GM23248 (cell line): Measurements from ENCODE around the gene EFCAB6.

ENCODE experiments used
- EZH2 ChIP-seq: fragments of 200-600 bp; sonication (generic); IDR thresholded peaks from 2 replicates; pipeline ENCODE4 v1.6.1; 2018; ENCODE audit warnings: antibody characterized with exemption, mild to moderate bottlenecking; ENCODE audit not compliant: insufficient read depth, poor library complexity, severe bottlenecking
- EZH2phosphoT487 ChIP-seq: fragments of 200-600 bp; sonication (generic); IDR thresholded peaks from 2 replicates; pipeline ENCODE4 v1.6.1; 2018; ENCODE audit warnings: antibody characterized with exemption, moderate library complexity, mild to moderate bottlenecking, low read depth; ENCODE audit not compliant: insufficient read depth

GRCh38 chr22:43550024-43550620, 262.0 kb downstream of the EFCAB6 start:
- TF ChIP-seq EZH2 (no peak), EZH2phosphoT487 (no peak)
